ENCODE results near the gene ZBTB20.

GRCh38 chr3:114442246-114442645, 704.8 kb downstream of the ZBTB20 start:
- no peak for TF ChIP-seq POLR2A (IDR thresholded peaks at IDR 0.05)
- no peak for TF ChIP-seq CTCF (IDR thresholded peaks at IDR 0.05)
- no peak for TF ChIP-seq EP300 (IDR thresholded peaks at IDR 0.05)
- TF ChIP-seq POLR2AphosphoS5 (IDR thresholded peaks at IDR 0.05) = no peak
